WI38 (cell line): ENCODE results near the gene DGAT2.

Experiments used
- H3K4me3 ChIP-seq: 2 replicates; pipeline ENCODE4 v1.5.1; 2011; ENCODE audit warnings: low read depth, mild to moderate bottlenecking, control low read depth, low read length
- TF ChIP-seq, protein P1 (sequence below): IDR thresholded peaks from 2 replicates; pipeline ENCODE4 v1.5.1; 2012; ENCODE audit warnings: low read depth, mild to moderate bottlenecking, control low read depth, low read length

The DGAT2 gene

DNA sequence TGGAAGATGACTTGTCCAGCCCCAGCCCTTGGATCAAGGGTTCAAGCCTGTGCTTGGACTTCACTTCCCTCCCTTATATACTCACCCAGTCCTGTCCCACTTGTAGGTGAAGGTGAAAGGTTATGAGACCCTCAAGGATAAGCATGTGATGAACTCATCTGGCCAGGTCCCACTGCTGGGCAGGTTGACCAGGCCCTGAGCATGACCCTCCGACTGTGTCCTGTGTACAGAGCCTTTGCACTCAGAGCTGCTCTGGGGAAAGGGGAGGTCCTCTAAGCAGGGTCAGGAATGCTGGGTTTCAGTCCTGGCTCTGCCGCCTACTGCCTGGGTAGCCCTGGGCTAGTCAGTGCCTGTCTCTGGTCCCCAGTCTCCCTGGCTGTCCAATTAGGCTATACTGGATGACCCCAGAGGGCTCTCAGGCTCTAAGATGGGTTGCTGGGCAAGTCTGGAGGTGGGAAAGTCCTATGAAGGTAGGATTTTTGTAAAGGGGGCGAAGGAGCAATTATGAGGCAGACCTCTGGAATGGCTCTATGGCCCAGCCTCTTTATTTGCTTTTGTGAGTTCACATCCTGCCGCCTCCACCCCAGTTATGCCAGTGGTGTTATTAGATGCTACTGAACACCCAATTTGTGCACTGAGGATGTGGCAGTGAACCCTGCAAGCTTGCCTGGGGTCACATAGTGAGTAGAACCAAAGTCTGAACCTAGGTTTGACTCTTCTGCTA, 14.1 kb downstream of the DGAT2 start:
- TF ChIP-seq, protein P1, sequence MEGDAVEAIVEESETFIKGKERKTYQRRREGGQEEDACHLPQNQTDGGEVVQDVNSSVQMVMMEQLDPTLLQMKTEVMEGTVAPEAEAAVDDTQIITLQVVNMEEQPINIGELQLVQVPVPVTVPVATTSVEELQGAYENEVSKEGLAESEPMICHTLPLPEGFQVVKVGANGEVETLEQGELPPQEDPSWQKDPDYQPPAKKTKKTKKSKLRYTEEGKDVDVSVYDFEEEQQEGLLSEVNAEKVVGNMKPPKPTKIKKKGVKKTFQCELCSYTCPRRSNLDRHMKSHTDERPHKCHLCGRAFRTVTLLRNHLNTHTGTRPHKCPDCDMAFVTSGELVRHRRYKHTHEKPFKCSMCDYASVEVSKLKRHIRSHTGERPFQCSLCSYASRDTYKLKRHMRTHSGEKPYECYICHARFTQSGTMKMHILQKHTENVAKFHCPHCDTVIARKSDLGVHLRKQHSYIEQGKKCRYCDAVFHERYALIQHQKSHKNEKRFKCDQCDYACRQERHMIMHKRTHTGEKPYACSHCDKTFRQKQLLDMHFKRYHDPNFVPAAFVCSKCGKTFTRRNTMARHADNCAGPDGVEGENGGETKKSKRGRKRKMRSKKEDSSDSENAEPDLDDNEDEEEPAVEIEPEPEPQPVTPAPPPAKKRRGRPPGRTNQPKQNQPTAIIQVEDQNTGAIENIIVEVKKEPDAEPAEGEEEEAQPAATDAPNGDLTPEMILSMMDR, result no peak

DNA sequence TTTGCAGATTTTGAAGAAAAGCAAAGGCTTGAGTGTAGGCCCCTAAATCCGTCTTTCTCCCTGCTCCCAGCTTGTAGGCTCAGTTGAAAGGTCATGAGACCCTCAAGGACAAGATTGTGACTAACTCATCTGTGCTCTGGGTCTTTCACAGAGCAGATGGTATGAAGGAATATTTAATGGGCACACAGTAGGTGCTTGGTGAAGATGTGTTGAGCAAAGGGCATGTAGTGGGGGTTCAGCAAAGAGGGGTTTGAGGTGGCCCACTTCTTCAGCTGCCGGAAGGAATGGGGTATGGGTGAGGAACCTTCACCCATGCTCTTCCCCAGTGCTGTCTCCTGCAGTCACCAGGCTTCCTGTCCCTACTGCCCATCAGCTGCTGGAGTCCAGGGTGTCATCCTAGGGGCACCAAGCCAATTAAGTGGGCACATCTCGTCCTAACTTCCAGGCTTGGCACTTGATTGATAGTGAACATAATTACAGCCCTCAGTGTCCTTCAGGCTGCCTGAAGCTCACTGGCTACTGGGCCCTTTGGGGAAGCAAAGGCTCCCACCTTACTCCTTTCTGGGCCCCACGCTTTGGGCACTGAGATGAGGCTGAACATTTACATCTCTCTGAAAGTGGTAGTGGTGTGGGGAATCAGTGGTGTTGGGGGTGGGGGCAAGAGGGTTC, 15.0 kb downstream of the DGAT2 start:
- H3K4me3 ChIP-seq, result no peak overlapping the region
- TF ChIP-seq, protein P1, result no peak

More for the DNA sequence above, 14.1 kb downstream of the DGAT2 start:
- H3K4me3 ChIP-seq, result no peak overlapping the region

DNA sequence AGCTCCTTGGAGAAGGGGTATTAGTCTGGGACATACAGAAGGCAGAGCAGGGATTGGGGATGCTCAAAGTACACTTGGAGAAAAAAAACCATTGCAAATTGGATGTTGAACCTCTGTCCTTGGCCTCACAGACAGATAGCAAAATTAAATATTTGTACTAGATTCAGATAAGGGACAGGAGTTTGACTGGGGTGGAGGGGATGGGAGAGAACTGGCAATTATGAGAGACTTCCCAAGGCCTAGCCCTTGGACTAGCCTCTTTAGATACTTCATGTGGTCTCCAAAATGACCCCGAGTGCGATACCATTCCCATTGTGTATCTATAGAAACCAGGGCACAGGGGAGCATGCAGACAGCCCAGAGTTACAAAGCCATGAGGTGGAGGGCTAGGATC, 15.5 kb downstream of the DGAT2 start:
- TF ChIP-seq, protein P1, result no peak
- no peak overlapping the region for H3K4me3 ChIP-seq

DNA sequence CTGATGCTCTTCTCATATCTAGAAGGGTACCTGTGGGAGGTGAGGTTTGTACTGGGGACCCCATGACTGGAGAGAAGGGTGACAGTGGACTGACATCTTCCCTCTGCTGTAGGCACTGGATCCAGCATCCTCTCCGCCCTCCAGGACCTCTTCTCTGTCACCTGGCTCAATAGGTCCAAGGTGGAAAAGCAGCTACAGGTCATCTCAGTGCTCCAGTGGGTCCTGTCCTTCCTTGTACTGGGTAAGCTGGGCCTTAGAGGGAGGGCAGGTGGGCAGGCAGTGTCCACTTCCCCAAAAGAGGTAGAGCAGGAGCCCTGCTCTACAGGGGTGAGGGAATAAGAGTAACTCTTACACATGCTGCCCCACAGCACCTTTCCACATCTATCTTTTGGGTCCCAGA, 15.9 kb downstream of the DGAT2 start:
- no peak overlapping the region for H3K4me3 ChIP-seq
- TF ChIP-seq, protein P1, result no peak

DNA sequence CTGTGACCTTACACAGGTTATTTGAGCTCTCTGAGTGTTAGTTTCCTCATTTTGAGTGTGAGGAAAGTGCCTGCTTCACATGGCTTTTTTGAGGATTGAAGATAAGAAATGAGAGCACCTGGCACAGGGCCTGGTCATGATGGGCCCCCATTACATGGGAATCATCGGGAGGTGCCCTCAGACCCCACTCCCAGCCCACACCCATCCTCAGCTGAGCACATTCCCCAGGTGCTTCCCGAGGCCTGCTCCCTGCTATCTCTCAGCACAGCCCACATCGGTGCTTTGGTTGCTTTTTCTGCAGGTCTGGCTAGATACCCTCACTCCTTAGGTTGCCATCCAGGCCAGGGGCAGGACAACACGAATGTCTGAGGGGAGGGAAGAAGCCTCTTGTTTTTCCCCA, 16.6 kb downstream of the DGAT2 start:
- H3K4me3 ChIP-seq, result no peak overlapping the region
- TF ChIP-seq, protein P1, result no peak

DNA sequence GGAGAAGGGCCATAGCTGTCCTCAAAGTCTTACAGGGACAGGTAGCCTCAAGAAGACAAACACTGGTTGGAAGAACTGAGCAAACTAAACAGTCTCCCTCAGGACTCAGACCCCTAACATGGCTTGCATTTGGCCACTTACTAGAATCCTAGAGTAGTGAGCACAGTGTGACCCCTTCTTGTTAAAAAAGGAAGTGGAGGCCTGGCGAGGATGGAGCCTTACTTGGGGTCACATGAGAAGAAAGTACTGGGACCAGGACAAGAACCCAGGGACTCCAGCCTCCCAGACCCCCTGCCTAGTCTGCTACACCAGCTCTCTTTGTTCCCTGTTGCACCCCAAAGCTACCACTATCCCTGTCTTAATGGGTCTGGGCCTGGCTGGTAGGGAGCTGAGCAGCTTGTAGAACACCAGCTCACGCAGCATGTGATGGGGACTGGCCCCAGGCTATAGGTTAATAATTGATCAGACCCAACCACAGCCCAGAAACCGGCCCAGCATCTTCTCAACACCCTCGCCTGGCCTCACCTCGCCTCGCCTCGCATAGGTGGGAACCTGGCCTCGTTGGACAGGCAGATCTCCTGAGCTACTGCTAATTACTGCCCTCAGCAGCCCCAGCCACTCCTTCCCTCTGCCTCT, 17.6 kb downstream of the DGAT2 start:
- TF ChIP-seq, protein P1, result no peak
- H3K4me3 ChIP-seq, result no peak overlapping the region

GRCh38 chr11:75789521-75789920, 20.9 kb downstream of the DGAT2 start:
- TF ChIP-seq, protein P1, result no peak
- H3K4me3 ChIP-seq, result no peak overlapping the region
